GM23248 (cell line): ENCODE data around the gene JUND.

ENCODE experiments used
- EZH2 ChIP-seq: fragments of 200-600 bp; sonication (generic); IDR thresholded peaks from 2 replicates; pipeline ENCODE4 v1.6.1; 2018; ENCODE audit warnings: antibody characterized with exemption, mild to moderate bottlenecking; ENCODE audit not compliant: insufficient read depth, poor library complexity, severe bottlenecking
- EZH2phosphoT487 ChIP-seq: fragments of 200-600 bp; sonication (generic); IDR thresholded peaks from 2 replicates; pipeline ENCODE4 v1.6.1; 2018; ENCODE audit warnings: antibody characterized with exemption, moderate library complexity, mild to moderate bottlenecking, low read depth; ENCODE audit not compliant: insufficient read depth

DNA sequence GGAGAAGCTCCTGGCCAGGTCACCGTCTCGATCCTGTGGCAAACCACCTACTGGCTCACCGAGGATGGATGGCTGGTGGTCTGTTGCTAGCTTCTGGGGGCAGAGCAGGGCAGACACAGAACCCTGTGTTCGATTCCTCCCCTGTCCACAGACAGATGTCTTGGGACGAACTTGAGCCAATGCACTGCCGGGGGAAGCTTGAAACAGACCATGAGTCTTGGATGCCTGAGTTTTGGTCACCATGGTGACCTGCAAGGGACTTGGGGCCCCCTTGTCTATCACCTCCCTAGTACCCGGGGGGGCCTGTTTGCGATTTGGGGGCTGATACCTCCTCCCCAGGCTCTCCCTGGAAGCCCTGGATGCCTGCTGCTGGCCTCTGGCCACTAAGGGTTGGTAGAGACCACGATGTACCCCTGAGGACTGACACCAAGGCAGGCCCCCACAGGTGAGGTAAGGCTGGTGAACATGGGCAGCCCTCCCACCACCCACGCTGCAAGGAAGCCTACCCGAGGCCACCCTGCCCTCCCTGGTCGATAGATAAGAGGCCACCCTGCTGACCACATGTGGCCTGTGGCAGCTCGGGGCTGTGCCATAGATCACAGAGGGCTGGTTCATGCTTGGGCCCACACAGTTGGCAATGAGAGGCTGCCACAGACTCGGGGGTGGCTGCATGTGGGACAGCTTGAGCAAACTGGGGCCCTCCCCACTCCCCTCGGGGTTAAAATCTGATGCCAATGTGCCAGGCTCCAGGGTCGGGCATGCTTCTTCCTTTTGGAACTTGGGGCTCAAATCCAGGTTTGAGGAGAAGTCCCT is 17.9 kb downstream of the JUND start:
- TF ChIP-seq EZH2phosphoT487 (no peak), EZH2 (no peak)
